ENCODE results near the gene MSL1. TPM values are rescaled to one million over a fixed set of nuclear protein-coding genes. Genes with fewer than 3 reads are reported as not detected.

Gene MSL1, protein sequence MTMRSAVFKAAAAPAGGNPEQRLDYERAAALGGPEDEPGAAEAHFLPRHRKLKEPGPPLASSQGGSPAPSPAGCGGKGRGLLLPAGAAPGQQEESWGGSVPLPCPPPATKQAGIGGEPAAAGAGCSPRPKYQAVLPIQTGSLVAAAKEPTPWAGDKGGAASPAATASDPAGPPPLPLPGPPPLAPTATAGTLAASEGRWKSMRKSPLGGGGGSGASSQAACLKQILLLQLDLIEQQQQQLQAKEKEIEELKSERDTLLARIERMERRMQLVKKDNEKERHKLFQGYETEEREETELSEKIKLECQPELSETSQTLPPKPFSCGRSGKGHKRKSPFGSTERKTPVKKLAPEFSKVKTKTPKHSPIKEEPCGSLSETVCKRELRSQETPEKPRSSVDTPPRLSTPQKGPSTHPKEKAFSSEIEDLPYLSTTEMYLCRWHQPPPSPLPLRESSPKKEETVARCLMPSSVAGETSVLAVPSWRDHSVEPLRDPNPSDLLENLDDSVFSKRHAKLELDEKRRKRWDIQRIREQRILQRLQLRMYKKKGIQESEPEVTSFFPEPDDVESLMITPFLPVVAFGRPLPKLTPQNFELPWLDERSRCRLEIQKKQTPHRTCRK
- 29.9 and 43.4 TPM in 2 replicates for total RNA-seq

DNA sequence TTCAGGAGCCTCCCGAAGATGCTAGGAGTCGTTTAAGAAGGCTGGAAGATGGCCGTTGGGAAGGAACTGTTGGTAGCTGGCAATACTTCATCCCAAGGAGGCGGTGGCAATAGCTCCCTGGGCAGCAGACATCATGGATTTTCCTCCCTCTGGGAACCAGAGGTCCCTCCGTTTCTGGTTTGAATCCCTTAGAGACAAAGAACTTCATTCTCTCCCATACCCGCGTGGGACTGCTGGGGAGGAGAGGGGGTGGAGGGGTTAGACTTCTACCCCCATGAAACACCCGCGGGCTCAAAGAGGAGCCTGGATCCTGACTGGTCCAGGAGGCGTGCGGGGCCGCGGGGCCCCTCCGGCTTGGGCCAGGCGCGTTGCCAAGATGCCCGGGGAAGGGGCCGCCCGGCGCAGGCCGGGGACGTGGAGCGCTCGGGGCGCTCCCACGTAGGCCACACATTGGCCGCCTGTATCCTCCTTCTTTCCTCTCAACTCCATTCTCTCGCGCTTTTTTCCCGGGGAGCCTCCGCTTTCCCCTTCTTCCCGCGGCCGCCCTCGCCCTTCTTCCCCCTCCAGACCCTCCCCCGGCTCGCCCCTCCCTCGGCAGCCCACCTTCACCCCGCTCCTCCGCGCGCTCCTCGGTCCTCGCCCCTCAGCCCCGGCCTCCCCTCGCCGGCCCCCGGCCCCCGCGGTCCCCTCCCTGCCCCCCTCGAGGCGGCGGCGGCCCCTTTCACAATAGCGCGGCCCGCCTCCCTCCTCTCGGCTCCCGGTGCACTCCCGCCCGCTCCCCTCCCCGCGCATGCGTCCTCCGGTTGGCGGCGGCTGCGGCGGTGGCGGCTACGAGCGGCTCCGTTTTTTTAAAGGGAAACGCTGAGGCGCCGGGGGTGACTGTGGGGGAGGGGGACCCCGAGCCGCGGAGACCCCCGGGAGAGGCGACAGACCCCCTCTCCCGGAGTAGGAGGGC lies at the start of gene MSL1:
Gene MSL1 (plus strand): TSS at position 791 of the 955 bp plus-strand sequence. CDS start 642 bp downstream, outside the sequence.
- DNase-seq (ENCODE audit: low read depth, low spot score) = no peak

DNA sequence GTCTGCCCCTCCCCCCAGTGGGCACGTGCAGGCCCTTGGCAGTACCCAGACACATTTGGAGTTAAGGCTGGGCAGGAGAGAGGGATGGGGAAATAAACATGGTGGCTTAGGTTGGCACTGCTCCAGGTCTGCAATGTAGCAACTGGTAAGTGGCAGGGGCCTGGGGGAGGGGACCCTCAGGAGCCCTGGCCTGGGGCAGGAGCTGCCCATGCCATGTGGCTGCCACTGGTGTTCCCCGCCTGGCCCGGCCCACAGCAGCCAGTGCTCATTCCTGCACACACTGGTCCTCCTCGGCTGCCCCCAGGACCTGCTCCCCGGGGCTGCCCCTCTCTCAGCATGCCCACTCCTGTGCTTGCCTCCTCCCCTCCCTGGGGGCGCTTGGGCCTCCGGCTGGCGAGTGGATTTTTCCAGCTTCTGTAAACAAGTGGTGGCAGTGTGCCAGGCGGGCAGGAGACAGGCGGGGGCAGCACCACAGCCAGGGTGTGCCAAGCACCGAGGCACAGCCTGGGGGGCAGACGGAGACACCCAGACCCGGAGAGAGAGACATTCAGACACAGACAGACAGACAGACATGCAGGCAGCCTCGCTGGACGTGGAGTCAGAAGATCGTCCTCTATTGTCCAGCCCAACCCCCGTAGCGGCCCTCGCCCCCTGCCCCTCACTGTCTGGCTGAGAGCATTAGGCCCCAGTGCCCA lies 49.6 kb upstream of the MSL1 start:
- no peak for DNase-seq (ENCODE audit: low read depth, low spot score)

GRCh38 chr17:40072735-40073346 lies 48.9 kb upstream of the MSL1 start:
- DNase-seq (ENCODE audit: low read depth, low spot score) = no peak

GRCh38 chr17:40073454-40074174 lies 48.2 kb upstream of the MSL1 start:
- no peak for DNase-seq (ENCODE audit: low read depth, low spot score)

GRCh38 chr17:40074175-40074512 lies 47.6 kb upstream of the MSL1 start:
- DNase-seq (ENCODE audit: low read depth, low spot score) = no peak

DNA sequence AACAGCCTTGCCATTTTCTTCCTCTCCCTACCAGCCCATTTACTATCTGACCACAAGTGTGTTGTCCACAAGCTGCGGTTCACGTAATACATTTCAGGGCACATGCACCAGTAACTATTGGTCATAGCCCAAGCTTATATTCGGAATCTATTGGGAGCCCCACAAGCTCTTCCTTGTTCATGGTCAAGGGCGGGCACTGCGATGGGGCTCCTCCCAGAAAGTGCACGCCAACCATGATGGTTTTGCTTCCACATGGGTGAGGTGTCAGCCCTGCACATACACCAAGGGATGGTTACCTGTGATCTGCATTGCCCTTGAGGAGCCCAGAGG lies 46.9 kb upstream of the MSL1 start:
- DNase-seq (ENCODE audit: low read depth, low spot score) = no peak

DNA sequence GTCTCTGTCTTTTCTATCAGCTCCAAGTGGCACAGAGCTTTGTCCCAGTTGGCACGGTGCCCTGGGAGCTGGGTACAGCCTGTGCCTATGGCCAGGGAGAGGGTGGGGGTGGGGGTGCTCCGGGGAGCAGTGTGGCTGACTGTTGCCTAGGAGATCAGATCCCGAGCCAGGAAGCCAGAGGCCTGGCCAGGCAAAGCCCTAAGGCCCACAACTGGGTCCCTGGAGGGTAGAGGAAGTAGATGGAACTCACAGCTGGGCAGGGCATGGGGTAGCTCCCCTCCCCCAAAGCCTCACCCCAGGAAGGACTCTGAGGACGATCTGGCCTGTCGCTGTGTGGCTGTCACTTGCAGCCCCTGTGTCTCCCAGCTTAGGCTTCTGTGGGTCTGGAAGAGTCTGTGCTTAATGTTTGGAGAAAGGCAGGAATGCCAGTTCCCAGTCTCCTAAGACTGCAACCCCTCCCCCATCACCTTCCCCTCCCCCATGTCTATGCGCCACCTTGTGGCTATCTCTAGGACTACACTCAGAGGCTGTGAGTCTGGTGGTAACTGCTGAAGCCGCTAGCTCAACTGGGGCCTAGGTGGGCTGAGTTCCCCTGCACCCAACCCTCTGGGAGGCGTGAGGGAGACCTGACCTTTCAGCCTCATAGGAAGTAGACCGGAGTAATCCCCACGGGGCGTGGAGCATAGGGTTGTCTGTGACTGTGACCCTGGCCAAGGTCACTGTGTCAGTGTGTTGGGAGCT lies 46.4 kb upstream of the MSL1 start:
- DNase-seq (ENCODE audit: low read depth, low spot score) = no peak

DNA sequence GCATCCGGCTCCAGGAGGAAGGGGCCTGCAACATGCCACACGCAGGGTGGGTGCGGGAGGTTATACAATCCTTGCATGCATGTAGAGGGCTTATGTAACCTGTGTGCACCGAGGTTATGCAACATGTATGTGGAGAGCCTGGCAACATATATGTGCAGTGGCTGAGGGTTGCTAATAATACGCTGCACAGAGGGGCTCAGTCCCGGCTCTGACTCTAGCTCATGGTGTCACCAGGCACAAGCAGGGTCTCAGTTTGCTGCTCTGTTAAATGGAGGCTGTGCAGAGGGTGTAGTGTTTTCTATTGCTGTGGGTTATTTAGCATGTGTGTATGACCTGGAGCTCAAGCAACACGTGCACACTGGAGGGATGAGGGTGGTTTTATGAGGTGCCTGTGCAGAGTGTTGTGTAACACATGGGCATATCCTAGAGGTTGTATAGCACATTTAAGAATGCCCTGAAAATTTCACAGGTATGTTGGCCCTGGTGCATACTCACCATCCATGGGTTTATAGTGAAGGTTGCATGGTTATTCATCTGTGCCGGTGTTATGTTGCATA lies 45.8 kb upstream of the MSL1 start:
- no peak for DNase-seq (ENCODE audit: low read depth, low spot score)

- DNase-seq (ENCODE audit: low read depth, low spot score) = no peak
Observed at GRCh38 chr17:40076591-40076990, 45.2 kb upstream of the MSL1 start.

DNA sequence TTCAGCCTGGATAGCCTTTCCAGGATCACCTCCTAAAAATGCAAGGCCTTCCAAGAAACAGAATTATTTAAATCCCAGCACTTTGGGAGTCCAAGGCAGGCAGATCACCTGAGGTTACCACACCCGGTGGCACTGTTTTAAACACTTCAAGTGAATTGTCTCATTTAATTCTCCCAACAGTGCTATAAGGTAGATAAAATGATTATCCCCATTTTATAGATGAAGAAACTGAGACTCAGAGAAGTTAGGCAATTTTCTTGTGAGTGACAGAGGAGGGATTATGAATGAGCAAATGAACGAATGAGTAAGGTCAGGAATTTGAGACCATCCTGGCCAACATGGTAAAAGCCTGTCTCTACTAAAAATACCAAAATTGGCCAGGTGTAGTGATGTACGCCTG lies 42.2 kb upstream of the MSL1 start:
- no peak for DNase-seq (ENCODE audit: low read depth, low spot score)

DNA sequence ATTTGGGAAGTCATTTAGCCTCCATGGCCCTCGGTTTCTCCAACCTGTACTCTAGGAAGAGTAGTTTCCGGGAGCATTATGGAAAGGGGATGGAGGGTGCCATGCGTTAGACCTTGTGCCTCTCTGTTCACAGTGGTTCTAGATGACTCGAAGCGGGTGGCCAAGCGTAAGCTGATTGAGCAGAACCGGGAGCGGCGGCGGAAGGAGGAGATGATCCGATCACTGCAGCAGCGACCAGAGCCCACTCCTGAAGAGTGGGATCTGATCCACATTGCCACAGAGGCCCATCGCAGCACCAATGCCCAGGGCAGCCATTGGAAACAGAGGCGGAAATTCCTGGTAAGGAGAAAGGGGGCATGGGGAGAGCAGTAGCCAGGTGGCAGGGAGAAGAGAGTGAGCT lies 37.3 kb upstream of the MSL1 start:
- DNase-seq (ENCODE audit: low read depth, low spot score) = no peak

DNA sequence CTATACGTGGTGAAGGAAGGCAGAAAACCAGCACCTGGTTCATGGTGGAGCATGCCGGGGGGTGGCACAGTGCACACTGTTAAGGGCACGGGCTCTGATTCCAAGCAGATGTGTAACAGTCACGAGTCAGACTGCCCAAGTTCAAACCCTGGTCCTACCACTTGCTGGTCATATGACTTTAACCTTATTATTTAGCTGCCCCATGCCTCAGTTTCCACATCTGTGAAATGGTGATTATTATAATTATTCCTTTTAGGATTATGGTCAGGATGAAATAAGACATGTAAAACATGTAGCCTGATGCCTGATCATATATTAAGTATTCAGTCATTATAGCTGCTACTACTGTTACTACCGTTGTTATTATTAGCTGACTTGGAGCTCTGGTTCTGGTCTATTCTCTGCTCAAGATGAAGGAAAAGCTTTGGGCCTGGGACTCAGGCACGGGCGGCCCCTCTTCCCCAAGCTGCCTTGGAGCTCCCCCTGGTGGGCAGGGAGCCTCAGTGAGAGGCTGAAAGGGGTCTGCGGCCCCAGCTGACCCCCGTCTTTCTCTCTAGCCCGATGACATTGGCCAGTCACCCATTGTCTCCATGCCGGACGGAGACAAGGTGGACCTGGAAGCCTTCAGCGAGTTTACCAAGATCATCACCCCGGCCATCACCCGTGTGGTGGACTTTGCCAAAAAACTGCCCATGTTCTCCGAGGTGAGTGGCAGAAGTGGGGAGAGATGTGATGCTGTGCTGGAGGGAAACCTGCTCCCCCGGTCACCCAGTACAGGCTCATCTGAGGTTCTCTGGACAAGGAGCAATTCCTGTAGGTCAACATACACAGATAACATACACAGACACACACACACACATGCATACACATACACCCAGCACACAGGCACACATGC lies 35.4 kb upstream of the MSL1 start:
- no peak for DNase-seq (ENCODE audit: low read depth, low spot score)

- DNase-seq (ENCODE audit: low read depth, low spot score) = no peak
Observed at GRCh38 chr17:40087049-40087794, 34.5 kb upstream of the MSL1 start.

GRCh38 chr17:40087903-40088718 lies 33.7 kb upstream of the MSL1 start:
- DNase-seq (ENCODE audit: low read depth, low spot score) = no peak

DNA sequence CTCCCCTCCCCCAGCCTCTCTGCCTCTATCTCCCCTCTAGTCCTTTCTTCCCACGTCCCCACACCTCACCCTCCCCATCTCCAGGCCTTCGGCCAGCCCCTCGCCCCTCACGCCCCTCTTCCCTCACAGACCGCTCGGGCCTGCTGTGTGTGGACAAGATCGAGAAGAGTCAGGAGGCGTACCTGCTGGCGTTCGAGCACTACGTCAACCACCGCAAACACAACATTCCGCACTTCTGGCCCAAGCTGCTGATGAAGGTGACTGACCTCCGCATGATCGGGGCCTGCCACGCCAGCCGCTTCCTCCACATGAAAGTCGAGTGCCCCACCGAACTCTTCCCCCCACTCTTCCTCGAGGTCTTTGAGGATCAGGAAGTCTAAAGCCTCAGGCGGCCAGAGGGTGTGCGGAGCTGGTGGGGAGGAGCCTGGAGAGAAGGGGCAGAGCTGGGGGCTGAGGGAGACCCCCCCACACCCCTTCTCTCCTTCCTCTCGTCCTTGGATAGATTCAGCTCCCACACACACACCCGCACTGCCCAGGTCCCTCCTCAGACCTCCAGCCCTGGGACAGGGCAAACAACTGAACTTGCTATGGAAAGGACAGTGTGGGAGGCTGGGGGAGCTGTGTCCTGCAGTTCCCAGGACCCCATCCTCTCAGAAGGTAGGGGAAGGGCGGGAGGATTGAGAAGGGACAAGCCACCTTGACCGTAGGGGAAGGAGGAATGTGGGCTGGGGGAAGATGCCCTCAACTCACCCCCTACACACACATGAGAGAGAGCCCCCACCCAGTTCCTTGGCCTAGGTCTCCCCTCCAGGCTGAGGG lies 32.5 kb upstream of the MSL1 start:
- DNase-seq (ENCODE audit: low read depth, low spot score) = no peak

Data from pulmonary artery endothelial cell (primary cell).